ENCODE results near the gene ENTPD2.

DNA sequence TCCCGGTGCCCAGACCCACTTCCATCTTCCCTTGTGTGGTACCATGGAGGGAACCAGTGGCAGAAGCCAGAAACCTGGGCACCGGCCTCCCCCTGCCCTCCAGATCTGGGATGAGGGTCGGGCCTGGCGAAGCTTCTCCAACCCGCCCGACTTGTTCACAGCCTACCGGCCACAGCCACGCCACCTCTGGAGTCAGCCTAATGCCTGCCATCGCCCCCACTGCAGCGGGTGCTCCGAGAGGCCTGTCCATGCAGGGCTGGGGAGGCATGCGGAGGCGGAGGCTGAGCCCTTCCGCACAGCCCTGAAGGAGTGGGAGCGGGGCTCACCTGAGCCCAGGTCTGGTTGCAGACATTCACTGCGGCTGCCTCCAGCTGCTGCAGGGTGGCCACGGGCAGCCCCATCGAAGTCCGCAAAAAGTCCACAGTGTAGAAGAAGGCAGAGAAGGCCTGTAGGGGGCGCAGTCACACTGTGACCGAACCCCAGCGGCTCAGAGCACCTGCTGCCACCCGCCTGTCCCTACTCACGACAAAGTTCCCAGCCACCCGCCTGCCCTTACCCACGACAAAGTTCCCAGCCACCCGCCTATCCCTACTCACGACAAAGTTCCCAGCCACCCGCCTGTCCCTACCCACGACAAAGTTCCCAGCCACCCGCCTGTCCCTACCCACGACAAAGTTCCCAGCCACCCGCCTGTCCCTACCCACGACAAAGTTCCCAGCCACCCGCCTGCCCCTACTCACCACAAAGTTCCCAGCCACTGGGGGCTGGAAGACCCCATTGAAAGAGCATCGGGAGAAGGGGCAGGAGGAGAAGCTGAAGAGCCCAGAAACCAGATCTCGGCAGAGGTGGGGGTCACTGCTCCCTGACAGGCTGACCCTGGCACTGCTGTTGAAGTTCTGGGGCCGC is 4.1 kb downstream of the ENTPD2 start:
- TF ChIP-seq, protein P1, sequence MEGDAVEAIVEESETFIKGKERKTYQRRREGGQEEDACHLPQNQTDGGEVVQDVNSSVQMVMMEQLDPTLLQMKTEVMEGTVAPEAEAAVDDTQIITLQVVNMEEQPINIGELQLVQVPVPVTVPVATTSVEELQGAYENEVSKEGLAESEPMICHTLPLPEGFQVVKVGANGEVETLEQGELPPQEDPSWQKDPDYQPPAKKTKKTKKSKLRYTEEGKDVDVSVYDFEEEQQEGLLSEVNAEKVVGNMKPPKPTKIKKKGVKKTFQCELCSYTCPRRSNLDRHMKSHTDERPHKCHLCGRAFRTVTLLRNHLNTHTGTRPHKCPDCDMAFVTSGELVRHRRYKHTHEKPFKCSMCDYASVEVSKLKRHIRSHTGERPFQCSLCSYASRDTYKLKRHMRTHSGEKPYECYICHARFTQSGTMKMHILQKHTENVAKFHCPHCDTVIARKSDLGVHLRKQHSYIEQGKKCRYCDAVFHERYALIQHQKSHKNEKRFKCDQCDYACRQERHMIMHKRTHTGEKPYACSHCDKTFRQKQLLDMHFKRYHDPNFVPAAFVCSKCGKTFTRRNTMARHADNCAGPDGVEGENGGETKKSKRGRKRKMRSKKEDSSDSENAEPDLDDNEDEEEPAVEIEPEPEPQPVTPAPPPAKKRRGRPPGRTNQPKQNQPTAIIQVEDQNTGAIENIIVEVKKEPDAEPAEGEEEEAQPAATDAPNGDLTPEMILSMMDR (IDR thresholded peaks at IDR 0.05) = peak in 5 of 6 experiments; percentile 24 to 64 (median 57)
- TF ChIP-seq POLR2A (IDR thresholded peaks at IDR 0.05) (no peak), EP300 (IDR thresholded peaks at IDR 0.05) (no peak), POLR2AphosphoS5 (IDR thresholded peaks at IDR 0.05) (no peak)

Data from upper lobe of left lung (tissue), 4 donors.